Esophagus squamous epithelium (tissue), 5 donors: ENCODE results near the gene RGS7. TPM values are rescaled to one million over a fixed set of nuclear protein-coding genes. Genes with fewer than 3 reads are reported as not detected.

Experiments
- DNase-seq: peaks from one replicate; lab custom pipeline; 2025; lab: John Stamatoyannopoulos, UW
- H3K27ac ChIP-seq, 4 donors: fragments of 200-600 bp; sonication (generic); one replicate each; pipeline ENCODE4 v1.5.1; 2016 to 2019; ENCODE audit warnings: mild to moderate bottlenecking in 1 of 4
- H3K27me3 ChIP-seq, 4 donors: fragments of 200-600 bp; sonication (generic); 1 replicate in 3 of 4; 2 replicates in 1 of 4; pipeline versions ENCODE4 v1.5.1 to v1.6.0; 2017 to 2021; ENCODE audit warnings: antibody characterized with exemption in 1 of 4
- H3K36me3 ChIP-seq, 3 donors: fragments of 200-600 bp; sonication (generic); one replicate each; pipeline ENCODE4 v1.5.1; 2016 to 2019
- H3K4me1 ChIP-seq, 3 donors: fragments of 200-600 bp; sonication (generic); one replicate each; pipeline ENCODE4 v1.5.1; 2017 to 2019
- H3K4me3 ChIP-seq, 4 donors: fragments of 200-600 bp; sonication (generic); 1 replicate in 3 of 4; 2 replicates in 1 of 4; pipeline ENCODE4 v1.5.1; 2016 to 2019; ENCODE audit warnings: mild to moderate bottlenecking in 2 of 4, moderate library complexity in 1 of 4
- H3K9me3 ChIP-seq, 3 donors: fragments of 200-600 bp; sonication (generic); one replicate each; pipeline ENCODE4 v1.5.1; 2016 to 2019
- CTCF ChIP-seq, 6 experiments: fragments of 450-650 bp in 4 of 6; fragments of 200-600 bp in 2 of 6; sonication (generic) in 2 of 6; IDR thresholded peaks; one replicate each; pipeline ENCODE4 v1.5.1; 2016 to 2019; ENCODE audit warnings: antibody characterized with exemption in 6 of 6, mild to moderate bottlenecking in 4 of 6, moderate library complexity in 4 of 6
- POLR2A ChIP-seq, 4 donors: fragments of 450-650 bp; IDR thresholded peaks; one replicate each; pipeline ENCODE4 v1.6.1; 2017; ENCODE audit warnings: antibody characterized with exemption in 4 of 4, mild to moderate bottlenecking in 4 of 4, moderate library complexity in 3 of 4
- WGBS, 2 donors: methylation state at CpG; one replicate each; pipeline ENCODE4 v1.1.5; 2018; 5-methylcytosine and 5-hydroxymethylcytosine counted together
- intact Hi-C: fragments of 100-400 bp; cut with DNase I; formaldehyde crosslinking; loops from one replicate; pipeline ENCODE4 v1.15.0; 2022
- total RNA-seq, 4 donors: library from RNA; depleted of rRNA; stranded (reverse); fragments of >200 nt; gene quantifications; one replicate each; pipeline ENCODE4 v1.1.0, GENCODE V29; 2016
- donor health status: DM: yes; HTN: yes; CAD: no.

Gene RGS7
- total RNA-seq, 4 donors from 2014 or later: not detected

- TF ChIP-seq CTCF (IDR thresholded peaks at IDR 0.05) (no peak), POLR2A (IDR thresholded peaks at IDR 0.05) (no peak)
- WGBS, 2 donors: 59 to 66% methylated on average over 6 of the region's 6 CpGs
- no peak overlapping the region for H3K27ac ChIP-seq
- H3K9me3 ChIP-seq: peaks cover 0 to 4% (median 0%) of the 10 kb centered on the region in 3 donors
- no peak for DNase-seq
- no peaks in the 10 kb centered on the region for H3K36me3 ChIP-seq
- intact Hi-C loops: no loop called here
- H3K4me1 ChIP-seq: no peaks in the 10 kb centered on the region
- H3K27me3 ChIP-seq: no peaks in the 10 kb centered on the region
- no peak overlapping the region for H3K4me3 ChIP-seq
Observed at GRCh38 chr1:241020851-241021697, 335.9 kb downstream of the RGS7 start.

DNA sequence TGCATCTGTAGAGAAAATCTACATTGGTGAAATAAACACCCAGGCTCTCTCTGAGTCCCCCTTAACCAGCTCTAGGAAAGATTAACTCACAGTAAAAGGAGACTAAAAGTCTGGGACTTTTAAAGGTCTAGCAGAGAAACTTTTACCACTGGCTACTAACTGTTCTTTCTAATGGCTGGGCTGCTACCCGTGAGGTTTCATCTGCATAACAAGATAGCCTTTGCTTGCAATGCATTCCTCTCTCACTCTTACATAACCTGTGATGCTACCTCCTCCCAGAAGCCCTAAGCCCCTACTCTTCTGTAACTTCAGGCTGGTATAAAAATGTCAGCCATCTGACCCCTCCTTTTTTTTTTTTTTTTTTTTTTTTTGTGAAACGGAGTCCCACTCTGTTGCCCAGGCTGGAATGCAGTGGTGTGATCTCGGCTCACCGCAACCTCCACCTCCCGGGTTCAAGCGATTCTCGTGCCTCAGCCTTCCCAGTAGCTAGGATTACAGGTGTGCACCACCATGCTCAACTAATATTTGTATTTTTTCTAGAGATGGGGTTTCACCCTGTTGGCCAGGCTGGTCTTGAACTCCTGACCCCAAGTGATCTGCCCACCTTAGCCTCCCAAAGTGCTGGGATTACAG is 344.2 kb downstream of the RGS7 start:
- 74 to 77% methylated on average over 7 of the region's 7 CpGs for WGBS, 2 donors
- DNase-seq: no peak
- intact Hi-C loops: no loop called here

DNA sequence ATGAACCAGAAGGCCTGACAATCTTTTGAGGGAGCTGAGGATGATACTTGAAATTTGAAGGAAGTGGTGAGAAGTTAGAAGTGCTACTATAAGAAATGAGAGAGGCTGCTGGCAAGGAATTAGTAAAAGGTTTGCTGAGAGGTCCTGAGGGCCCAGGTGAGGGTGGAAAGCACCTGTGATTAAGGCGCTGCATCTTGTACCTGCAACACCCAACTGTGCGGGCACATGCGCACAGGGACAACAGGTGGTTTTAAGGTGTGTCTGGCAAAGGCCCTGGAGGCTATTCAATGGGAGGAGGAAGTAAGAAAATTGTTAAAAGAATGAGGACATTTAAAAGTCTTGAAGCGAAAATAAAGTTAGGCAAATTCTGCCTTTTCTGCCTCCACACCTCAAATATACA is 349.3 kb downstream of the RGS7 start:
- no peak for DNase-seq
- 77 to 87% methylated on average over 4 of the region's 4 CpGs for WGBS, 2 donors
- Histone ChIP-seq H3K27ac (no peak overlapping the region), H3K9me3 (no peaks in the 10 kb centered on the region), H3K4me3 (no peak overlapping the region), H3K4me1 (no peaks in the 10 kb centered on the region), H3K36me3 (no peaks in the 10 kb centered on the region), H3K27me3 (no peaks in the 10 kb centered on the region)
- intact Hi-C loops: no loop called here
- no peak for TF ChIP-seq POLR2A (IDR thresholded peaks at IDR 0.05)

More for the DNA sequence above, 344.2 kb downstream of the RGS7 start:
- Histone ChIP-seq H3K36me3 (no peaks in the 10 kb centered on the region), H3K27me3 (no peaks in the 10 kb centered on the region), H3K9me3 (no peaks in the 10 kb centered on the region), H3K27ac (no peak overlapping the region), H3K4me1 (no peaks in the 10 kb centered on the region), H3K4me3 (no peak overlapping the region)
- no peak for TF ChIP-seq CTCF (IDR thresholded peaks at IDR 0.05)
- TF ChIP-seq POLR2A (IDR thresholded peaks at IDR 0.05): no peak

DNA sequence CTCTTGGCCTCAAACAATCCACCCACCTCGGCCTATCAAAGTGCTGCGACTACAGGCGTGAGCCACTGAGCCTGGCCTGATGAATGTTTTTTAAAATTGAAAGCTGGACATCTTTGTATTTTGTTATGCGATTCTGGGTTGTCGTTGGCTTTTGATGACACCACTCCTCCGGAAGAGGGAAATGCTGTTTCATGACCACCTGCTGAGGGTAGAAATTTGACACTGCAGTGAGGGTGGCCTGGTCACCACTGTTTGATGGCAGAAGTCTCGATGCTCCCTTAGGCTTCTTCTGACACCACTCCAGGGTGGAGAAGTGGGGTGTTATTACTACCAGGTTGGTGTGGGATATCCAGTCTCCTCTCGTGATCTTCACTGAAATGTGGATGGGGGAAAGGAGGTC is 357.2 kb downstream of the RGS7 start:
- 72 to 74% methylated on average over 7 to 8 of the region's 8 CpGs for WGBS, 2 donors
- H3K9me3 ChIP-seq: no peaks in the 10 kb centered on the region
- TF ChIP-seq CTCF (IDR thresholded peaks at IDR 0.05) (no peak), POLR2A (IDR thresholded peaks at IDR 0.05) (no peak)
- DNase-seq: no peak
- H3K4me3 ChIP-seq: no peak overlapping the region
- H3K36me3 ChIP-seq: no peaks in the 10 kb centered on the region
- no peaks in the 10 kb centered on the region for H3K27me3 ChIP-seq
- intact Hi-C loops: no loop called here
- H3K4me1 ChIP-seq: no peaks in the 10 kb centered on the region
- no peak overlapping the region for H3K27ac ChIP-seq

DNA sequence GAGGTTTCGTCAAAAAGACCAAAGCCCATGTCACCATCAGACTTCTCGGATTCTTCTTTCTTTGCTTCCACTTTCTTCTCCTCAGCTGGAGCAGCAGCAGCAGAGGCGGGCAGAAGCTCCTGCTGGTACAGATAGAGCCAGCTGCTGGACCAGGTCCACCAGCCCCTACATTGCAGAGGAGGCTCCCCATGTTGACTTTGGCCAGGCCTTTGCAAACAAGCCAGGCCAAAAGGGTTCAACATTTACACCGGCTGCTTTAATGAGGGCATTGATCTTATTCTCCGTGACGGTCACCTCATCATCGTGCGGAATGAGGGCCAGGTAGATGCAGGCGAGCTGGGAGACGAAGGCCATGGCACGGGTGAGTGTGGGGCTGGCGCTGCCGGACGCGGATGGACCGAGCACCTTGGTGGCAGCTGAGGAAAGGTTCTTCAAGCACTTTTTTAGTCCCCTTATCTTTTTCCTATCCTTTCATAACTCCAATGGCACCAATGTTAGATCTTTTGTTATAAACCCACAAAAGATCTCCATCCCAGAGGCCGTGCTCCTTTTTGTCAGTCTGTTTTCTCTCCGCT is 358.5 kb downstream of the RGS7 start:
- DNase-seq: no peak
- H3K27ac ChIP-seq: no peak overlapping the region
- no peaks in the 10 kb centered on the region for H3K9me3 ChIP-seq
- H3K36me3 ChIP-seq: no peaks in the 10 kb centered on the region
- H3K27me3 ChIP-seq: no peaks in the 10 kb centered on the region
- H3K4me3 ChIP-seq: no peak overlapping the region
- 81 to 82% methylated on average over 15 to 17 of the region's 18 CpGs for WGBS, 2 donors
- intact Hi-C loops: no loop called here
- H3K4me1 ChIP-seq: no peaks in the 10 kb centered on the region
- no peak for TF ChIP-seq CTCF (IDR thresholded peaks at IDR 0.05)
- TF ChIP-seq POLR2A (IDR thresholded peaks at IDR 0.05): no peak
